NCI-H2107 treated with DMSO at 0.1 percent for 48 hours (cell line): ENCODE measurements around the gene TNPO2.

Experiments
- DNase-seq: peaks from one replicate; lab custom pipeline; 2025; ENCODE audit not compliant: unreplicated experiment; lab: John Stamatoyannopoulos, UW

Gene TNPO2

GRCh38 chr19:12652219-12652618 lies 71.5 kb downstream of the TNPO2 start:
- DNase-seq: no peak

- no peak for DNase-seq
Observed at GRCh38 chr19:12649941-12650340, 73.8 kb downstream of the TNPO2 start.
